Measurements from ENCODE around the gene DIPK2A. TPM values are rescaled to one million over a fixed set of nuclear protein-coding genes. Genes with fewer than 3 reads are reported as not detected.

DIPK2A gene
- total and polyA plus RNA-seq, 4 experiments from 2014 or later, result 7.8 to 22.8 (median 15.8) TPM

GRCh38 chr3:143961342-143961741 lies 10.3 kb upstream of the DIPK2A start:
- intact Hi-C loops (cut with micrococcal nuclease), result no loop called here
- H3K27me3 Mint-ChIP-seq, result peaks cover 11 to 25% of the 10 kb centered on the region in 2 donors
- Histone ChIP-seq H3K4me1 (ENCODE audit: insufficient read depth, low read length) (peaks cover 11% of the 10 kb centered on the region), H3K36me3 (ENCODE audit: insufficient read depth, low read length) (no peaks in the 10 kb centered on the region), H3K9me3 (ENCODE audit: control insufficient read depth in 1 of 2, low read length in 2 of 2) (no peaks in the 10 kb centered on the region), H3K4me3 (ENCODE audit: low read length in 2 of 2) (no peak overlapping the region), H3K27ac (ENCODE audit: low read depth, low read length) (no peak overlapping the region), H3K27me3 (ENCODE audit: insufficient read depth, low read length) (peaks cover 3% of the 10 kb centered on the region)
- CTCF ChIA-PET (ENCODE audit: partially characterized antibody), result interaction anchor here (3.0 kb wide), 1 partner anchor 11 kb away, joined by 13 read pairs; the partner anchor contains the start of gene DIPK2A
- peaks cover 0 to 17% (median 8%) of the 10 kb centered on the region in 8 donors for H3K9me3 Mint-ChIP-seq
- POLR2A ChIA-PET (ENCODE audit: partially characterized antibody), result interaction anchor here (1.9 kb wide), 1 partner anchor 11 kb away, joined by 11 read pairs; the partner anchor contains the start of gene DIPK2A
- DNase-seq, result no peak
- no peak overlapping the region for H3K27ac Mint-ChIP-seq
- no peak overlapping the region for H3K4me3 Mint-ChIP-seq
- peaks cover 6 to 17% (median 7%) of the 10 kb centered on the region in 4 donors for H3K4me1 Mint-ChIP-seq
- H3K36me3 Mint-ChIP-seq, result no peaks in the 10 kb centered on the region

GRCh38 chr3:143963946-143964345 lies 7.7 kb upstream of the DIPK2A start:
- Mint-ChIP-seq H3K4me3 (no peak overlapping the region), H3K9me3 (peaks cover 0 to 15% (median 6%) of the 10 kb centered on the region in 8 donors), H3K4me1 (no peaks in the 10 kb centered on the region), H3K27ac (no peak overlapping the region), H3K27me3 (peaks cover 11 to 26% of the 10 kb centered on the region in 2 donors), H3K36me3 (no peaks in the 10 kb centered on the region)
- H3K4me1 ChIP-seq (ENCODE audit: insufficient read depth, low read length), result no peaks in the 10 kb centered on the region
- H3K27ac ChIP-seq (ENCODE audit: low read depth, low read length), result no peak overlapping the region
- H3K9me3 ChIP-seq (ENCODE audit: control insufficient read depth in 1 of 2, low read length in 2 of 2), result no peaks in the 10 kb centered on the region
- H3K36me3 ChIP-seq (ENCODE audit: insufficient read depth, low read length), result no peaks in the 10 kb centered on the region
- peaks cover 3% of the 10 kb centered on the region for H3K27me3 ChIP-seq (ENCODE audit: insufficient read depth, low read length)
- ChIA-PET POLR2A (ENCODE audit: partially characterized antibody) (no interaction called here), CTCF (ENCODE audit: partially characterized antibody) (interaction anchor here (1.1 to 1.4 kb wide), 2 partner anchors 8 to 10 kb away, joined by 3 to 5 read pairs; partner anchors contain the start of gene DIPK2A)
- no peak overlapping the region for H3K4me3 ChIP-seq (ENCODE audit: low read length in 2 of 2)
- DNase-seq, result no peak
- intact Hi-C loops (cut with micrococcal nuclease), result no loop called here

GRCh38 chr3:143970773-143971358 lies 757 bp upstream of the DIPK2A start:
- peak overlapping the region; percentile 70 to 99 for H3K4me3 ChIP-seq (ENCODE audit: low read length in 2 of 2)
- H3K27ac ChIP-seq (ENCODE audit: low read depth, low read length), result peak overlapping the region; percentile 64
- ChIA-PET POLR2A (ENCODE audit: partially characterized antibody) (interaction anchor here (0.7 to 4.3 kb wide), 18 partner anchors 8 to 1026 kb away, joined by 3 to 78 read pairs (median 4); partner anchors contain the start of genes SLC9A9 and U2SURP), CTCF (ENCODE audit: partially characterized antibody) (interaction anchor here (0.9 to 3.5 kb wide), 12 partner anchors 7 to 221 kb away, joined by 3 to 24 read pairs (median 6); partner anchors contain the start of gene SLC9A9)
- Mint-ChIP-seq H3K36me3 (peaks cover 0 to 15% of the 10 kb centered on the region in 2 donors), H3K27ac (peak overlapping the region; percentile 92 to 100 (median 99)), H3K4me1 (peaks cover 17 to 41% (median 21%) of the 10 kb centered on the region in 4 donors), H3K4me3 (peak overlapping the region; percentile 96 to 100 (median 98)), H3K9me3 (no peaks in the 10 kb centered on the region), H3K27me3 (peaks cover 2 to 8% of the 10 kb centered on the region in 2 donors)
- peak in 2 of 5 donors; percentile 35 to 63 for DNase-seq
- no peaks in the 10 kb centered on the region for H3K9me3 ChIP-seq (ENCODE audit: control insufficient read depth in 1 of 2, low read length in 2 of 2)
- intact Hi-C loops (cut with micrococcal nuclease), result loop anchor here (1.0 to 10.0 kb wide), 7 partner anchors 20 to 1526 kb away; partner anchors contain the start of genes ATR, CHST2, PLS1 and SLC9A9
- no peaks in the 10 kb centered on the region for H3K27me3 ChIP-seq (ENCODE audit: insufficient read depth, low read length)
- no peaks in the 10 kb centered on the region for H3K36me3 ChIP-seq (ENCODE audit: insufficient read depth, low read length)
- peaks cover 32% of the 10 kb centered on the region for H3K4me1 ChIP-seq (ENCODE audit: insufficient read depth, low read length)

- no peaks in the 10 kb centered on the region for H3K27me3 ChIP-seq (ENCODE audit: insufficient read depth, low read length)
- H3K27ac ChIP-seq (ENCODE audit: low read depth, low read length), result peak overlapping the region; percentile 64
- H3K36me3 ChIP-seq (ENCODE audit: insufficient read depth, low read length), result no peaks in the 10 kb centered on the region
- no peaks in the 10 kb centered on the region for H3K9me3 ChIP-seq (ENCODE audit: control insufficient read depth in 1 of 2, low read length in 2 of 2)
- ChIA-PET POLR2A (ENCODE audit: partially characterized antibody) (interaction anchor here (0.6 to 4.3 kb wide), 24 partner anchors 8 to 1823 kb away, joined by 3 to 78 read pairs (median 4); partner anchors contain the start of genes SLC9A9, TFDP2, TRPC1 and U2SURP), CTCF (ENCODE audit: partially characterized antibody) (interaction anchor here (0.9 to 3.5 kb wide), 16 partner anchors 9 to 970 kb away, joined by 3 to 24 read pairs (median 5); partner anchors contain the start of genes SLC9A9 and U2SURP)
- H3K4me3 Mint-ChIP-seq, result peak overlapping the region; percentile 96 to 100 (median 98)
- H3K4me1 Mint-ChIP-seq, result peaks cover 22 to 54% (median 28%) of the 10 kb centered on the region in 4 donors
- peak in 1 of 5 donors; percentile 61 for DNase-seq
- no peaks in the 10 kb centered on the region for H3K9me3 Mint-ChIP-seq
- peaks cover 0 to 2% of the 10 kb centered on the region in 2 donors for H3K27me3 Mint-ChIP-seq
- H3K4me1 ChIP-seq (ENCODE audit: insufficient read depth, low read length), result peaks cover 45% of the 10 kb centered on the region
- H3K27ac Mint-ChIP-seq, result peak overlapping the region; percentile 87 to 100 (median 99)
- H3K4me3 ChIP-seq (ENCODE audit: low read length in 2 of 2), result peak overlapping the region; percentile 45 to 99
- intact Hi-C loops (cut with micrococcal nuclease), result loop anchor here (1.0 to 10.0 kb wide), 6 partner anchors 855 to 1527 kb away; partner anchors contain the start of genes ATR, CHST2, PLS1 and TRPC1
- H3K36me3 Mint-ChIP-seq, result peaks cover 0 to 15% of the 10 kb centered on the region in 2 donors
These were observed 507 bp downstream of the DIPK2A start for GRCh38 chr3:143972155-143972504.

GRCh38 chr3:143972505-143973258 lies 1.1 kb downstream of the DIPK2A start:
- peaks cover 25 to 59% (median 33%) of the 10 kb centered on the region in 4 donors for H3K4me1 Mint-ChIP-seq
- H3K4me3 ChIP-seq (ENCODE audit: low read length in 2 of 2), result peak overlapping the region; percentile 45 to 99

GRCh38 chr3:143973259-143974021 lies 1.8 kb downstream of the DIPK2A start:
- peak in 4 of 5 donors; percentile 76 to 82 (median 78) for DNase-seq
- peak overlapping the region; percentile 45 to 99 for H3K4me3 ChIP-seq (ENCODE audit: low read length in 2 of 2)
- CTCF ChIA-PET (ENCODE audit: partially characterized antibody), result interaction anchor here (0.7 to 3.5 kb wide), 4 partner anchors 10 to 193 kb away, joined by 3 to 24 read pairs (median 4); partner anchors contain the start of gene SLC9A9
- intact Hi-C loops (cut with micrococcal nuclease), result loop anchor here (5.0 to 10.0 kb wide), 5 partner anchors 856 to 1529 kb away; partner anchors contain the start of genes ATR, CHST2, PLS1 and TRPC1
- peak overlapping the region; percentile 64 for H3K27ac ChIP-seq (ENCODE audit: low read depth, low read length)
- H3K4me1 ChIP-seq (ENCODE audit: insufficient read depth, low read length), result peaks cover 57% of the 10 kb centered on the region
- peaks cover 0 to 15% of the 10 kb centered on the region in 2 donors for H3K36me3 Mint-ChIP-seq
- no peaks in the 10 kb centered on the region for H3K9me3 ChIP-seq (ENCODE audit: control insufficient read depth in 1 of 2, low read length in 2 of 2)
- no peaks in the 10 kb centered on the region for H3K27me3 Mint-ChIP-seq
- peak overlapping the region; percentile 92 to 96 (median 94) for H3K27ac Mint-ChIP-seq
- H3K36me3 ChIP-seq (ENCODE audit: insufficient read depth, low read length), result no peaks in the 10 kb centered on the region
- POLR2A ChIA-PET (ENCODE audit: partially characterized antibody), result interaction anchor here (0.6 to 4.3 kb wide), 6 partner anchors 7 to 1395 kb away, joined by 3 to 78 read pairs (median 18); partner anchors contain the start of genes ATR and SLC9A9
- peaks cover 32 to 67% (median 39%) of the 10 kb centered on the region in 4 donors for H3K4me1 Mint-ChIP-seq
- peak overlapping the region; percentile 93 to 100 (median 97) for H3K4me3 Mint-ChIP-seq
- H3K9me3 Mint-ChIP-seq, result no peaks in the 10 kb centered on the region
- no peaks in the 10 kb centered on the region for H3K27me3 ChIP-seq (ENCODE audit: insufficient read depth, low read length)

More at GRCh38 chr3:143972505-143973258, 1.1 kb downstream of the DIPK2A start:
- DNase-seq, result peak in 4 of 5 donors; percentile 40 to 77 (median 57)
- Mint-ChIP-seq H3K27me3 (no peaks in the 10 kb centered on the region), H3K36me3 (peaks cover 0 to 15% of the 10 kb centered on the region in 2 donors), H3K9me3 (no peaks in the 10 kb centered on the region), H3K4me3 (peak overlapping the region; percentile 96 to 100 (median 98)), H3K27ac (peak overlapping the region; percentile 92 to 100 (median 94))
- Histone ChIP-seq H3K36me3 (ENCODE audit: insufficient read depth, low read length) (no peaks in the 10 kb centered on the region), H3K9me3 (ENCODE audit: control insufficient read depth in 1 of 2, low read length in 2 of 2) (no peaks in the 10 kb centered on the region), H3K27me3 (ENCODE audit: insufficient read depth, low read length) (no peaks in the 10 kb centered on the region), H3K27ac (ENCODE audit: low read depth, low read length) (peak overlapping the region; percentile 64), H3K4me1 (ENCODE audit: insufficient read depth, low read length) (peaks cover 51% of the 10 kb centered on the region)
- POLR2A ChIA-PET (ENCODE audit: partially characterized antibody), result interaction anchor here (0.6 to 4.3 kb wide), 18 partner anchors 8 to 1824 kb away, joined by 3 to 78 read pairs (median 5); partner anchors contain the start of genes ATR, SLC9A9, TFDP2 and TRPC1
- CTCF ChIA-PET (ENCODE audit: partially characterized antibody), result interaction anchor here (0.9 to 3.5 kb wide), 13 partner anchors 9 to 971 kb away, joined by 3 to 24 read pairs (median 5); partner anchors contain the start of genes SLC9A9 and U2SURP
- intact Hi-C loops (cut with micrococcal nuclease), result loop anchor here (1.0 to 10.0 kb wide), 6 partner anchors 855 to 1528 kb away; partner anchors contain the start of genes ATR, CHST2, PLS1 and TRPC1
